CD14-positive monocyte (primary cell): Measurements from ENCODE around the gene FAM241B. TPM values are rescaled to one million over a fixed set of nuclear protein-coding genes. Genes with fewer than 3 reads are reported as not detected.

ENCODE experiments used
- DNase-seq, 3 donors: peaks; one replicate each; pipeline ENCODE4 v3.0.0-alpha.2; 2011 to 2022
- H2AFZ ChIP-seq: 2 replicates; pipeline ENCODE4 v1.6.0; 2012; ENCODE audit warnings: mild to moderate bottlenecking, low read depth, low read length, inconsistent platforms; ENCODE audit not compliant: insufficient read depth, poor library complexity, severe bottlenecking
- H3K27ac ChIP-seq, 2 donors: 1 replicate in 1 of 2; 2 replicates in 1 of 2; pipeline ENCODE4 v1.5.1; 2012 to 2013; ENCODE audit warnings: low read length in 2 of 2, control low read depth in 1 of 2, inconsistent platforms in 1 of 2, low read depth in 1 of 2, mild to moderate bottlenecking in 1 of 2
- H3K27me3 ChIP-seq, 2 donors: one replicate each; pipeline versions ENCODE4 v1.6.0 to v1.6.1; 2011 to 2013; ENCODE audit warnings: low read length in 2 of 2; ENCODE audit not compliant: control insufficient read depth in 2 of 2, insufficient read depth in 2 of 2
- H3K36me3 ChIP-seq, 2 donors: replicated peaks in 1 of 2; 1 replicate in 1 of 2; 2 replicates in 1 of 2; pipeline versions ENCODE4 v1.5.1 to v1.6.1; 2012 to 2013; ENCODE audit warnings: low read length in 2 of 2, control low read depth in 1 of 2, inconsistent platforms in 1 of 2, mild to moderate bottlenecking in 1 of 2; ENCODE audit not compliant: insufficient read depth in 2 of 2, control insufficient read depth in 1 of 2
- H3K4me1 ChIP-seq, 2 donors: 1 replicate in 1 of 2; 2 replicates in 1 of 2; pipeline versions ENCODE4 v1.5.1 to v1.6.1; 2012 to 2013; ENCODE audit warnings: low read length in 2 of 2, control low read depth in 1 of 2, inconsistent platforms in 1 of 2, mild to moderate bottlenecking in 1 of 2, moderate library complexity in 1 of 2; ENCODE audit not compliant: insufficient read depth in 2 of 2, control insufficient read depth in 1 of 2
- H3K4me2 ChIP-seq: replicated peaks from 2 replicates; pipeline ENCODE3; 2012; ENCODE audit warnings: low read length, moderate library complexity, mild to moderate bottlenecking; ENCODE audit not compliant: poor library complexity, severe bottlenecking; ENCODE audit errors: extremely low read depth
- H3K4me3 ChIP-seq, 3 experiments: fragments of 200-600 bp in 1 of 3; sonication (generic) in 1 of 3; replicated peaks in 1 of 3; 1 replicate in 2 of 3; 2 replicates in 1 of 3; pipeline ENCODE4 v1.5.1; 2011 to 2013; ENCODE audit warnings: low read length in 3 of 3, mild to moderate bottlenecking in 3 of 3, control low read depth in 2 of 3, low read depth in 2 of 3, inconsistent platforms in 1 of 3, moderate library complexity in 1 of 3
- H3K79me2 ChIP-seq: 2 replicates; pipeline ENCODE4 v1.6.0; 2012; ENCODE audit warnings: mild to moderate bottlenecking, control low read depth, inconsistent platforms, low read length, moderate library complexity; ENCODE audit not compliant: insufficient read depth
- H3K9ac ChIP-seq: 2 replicates; pipeline ENCODE4 v1.6.0; 2017; ENCODE audit warnings: low read length, mild to moderate bottlenecking; ENCODE audit not compliant: insufficient read depth, poor library complexity, severe bottlenecking
- H3K9me3 ChIP-seq, 2 donors: replicated peaks in 1 of 2; 1 replicate in 1 of 2; 2 replicates in 1 of 2; pipeline versions ENCODE4 v1.5.1 to v1.6.1; 2012 to 2013; ENCODE audit warnings: low read length in 2 of 2, control low read depth in 1 of 2; ENCODE audit not compliant: control insufficient read depth in 1 of 2, insufficient read depth in 1 of 2
- H4K20me1 ChIP-seq: 2 replicates; pipeline ENCODE4 v1.6.0; 2012; ENCODE audit warnings: mild to moderate bottlenecking, low read length, control low read depth, moderate library complexity; ENCODE audit not compliant: insufficient read depth
- H3K27ac Mint-ChIP-seq, 7 donors: one replicate each; pipeline ENCODE4 v1.8.0; 2020; ENCODE audit warnings: mild to moderate bottlenecking in 7 of 7, mixed read lengths in 7 of 7, moderate library complexity in 6 of 7, inconsistent platforms in 2 of 7
- H3K27me3 Mint-ChIP-seq, 3 donors: one replicate each; pipeline ENCODE4 v1.8.0; 2021 to 2022; ENCODE audit warnings: low read depth in 3 of 3, mild to moderate bottlenecking in 3 of 3, mixed read lengths in 3 of 3, moderate library complexity in 3 of 3, inconsistent platforms in 1 of 3
- H3K36me3 Mint-ChIP-seq, 2 donors: one replicate each; pipeline ENCODE4 v1.8.0; 2020; ENCODE audit warnings: mixed read lengths in 2 of 2, inconsistent platforms in 1 of 2, mild to moderate bottlenecking in 1 of 2
- H3K4me1 Mint-ChIP-seq: one replicate; pipeline ENCODE4 v1.8.0; 2020; ENCODE audit warnings: mild to moderate bottlenecking, mixed read lengths
- H3K4me3 Mint-ChIP-seq, 2 donors: one replicate each; pipeline ENCODE4 v1.8.0; 2020; ENCODE audit warnings: mild to moderate bottlenecking in 2 of 2, mixed read lengths in 2 of 2, moderate library complexity in 1 of 2
- H3K9me3 Mint-ChIP-seq, 7 donors: one replicate each; pipeline ENCODE4 v1.8.0; 2020 to 2022; ENCODE audit warnings: mixed read lengths in 7 of 7, mild to moderate bottlenecking in 6 of 7, moderate library complexity in 6 of 7, inconsistent platforms in 2 of 7
- CTCF ChIP-seq: fragments of 200-600 bp; IDR thresholded peaks from one replicate; pipeline ENCODE4 v1.8.0; 2022; ENCODE audit warnings: antibody characterized with exemption, mild to moderate bottlenecking
- WGBS: methylation state at CpG from one replicate; pipeline ENCODE4 v1.1.5; 2013; ENCODE audit warnings: missing lambda C conversion rate; ENCODE audit not compliant: insufficient coverage; 5-methylcytosine and 5-hydroxymethylcytosine counted together
- intact Hi-C, 2 donors: fragments of 100-400 bp; cut with micrococcal nuclease; formaldehyde crosslinking; loops; one replicate each; pipeline versions ENCODE4 v1.15.0 to v1.15.1; 2023
- polyA plus RNA-seq, 3 donors: library from polyadenylated mRNA; depleted of rRNA in 1 of 3; unstranded in 2 of 3; stranded (reverse) in 1 of 3; fragments of 300-500 nt in 2 of 3; fragments of >200 nt in 1 of 3; fragmentation: Illumina TruSeq in 2 of 3; gene quantifications; 1 replicate in 2 of 3; 2 replicates in 1 of 3; pipeline ENCODE4 v1.2.3, GENCODE V29; 2012 to 2021

FAM241B gene
- polyA plus RNA-seq, 3 donors: not detected

- TF ChIP-seq CTCF: no peak
- Histone ChIP-seq H4K20me1 (no peaks in the 10 kb centered on the region), H3K27me3 (peaks cover 9 to 24% of the 10 kb centered on the region in 2 donors), H2AFZ (no peak overlapping the region), H3K36me3 (no peaks in the 10 kb centered on the region), H3K4me3 (peak overlapping the region in 1 of 3 experiments; percentile 59), H3K9me3 (peaks cover 0 to 2% of the 10 kb centered on the region in 2 donors), H3K4me1 (peaks cover 0 to 8% of the 10 kb centered on the region in 2 donors), H3K27ac (no peak overlapping the region), H3K79me2 (no peaks in the 10 kb centered on the region), H3K4me2 (peak overlapping the region; percentile 64), H3K9ac (peak overlapping the region; percentile 32)
- H3K36me3 Mint-ChIP-seq: no peaks in the 10 kb centered on the region
- H3K9me3 Mint-ChIP-seq: peaks cover 0 to 6% (median under 1%) of the 10 kb centered on the region in 7 donors
- DNase-seq: no peak
- H3K4me1 Mint-ChIP-seq: peaks cover 3% of the 10 kb centered on the region
- H3K4me3 Mint-ChIP-seq: peak overlapping the region; percentile 7 to 71
- WGBS: 45% methylated on average over 2 of the region's 2 CpGs
- H3K27me3 Mint-ChIP-seq: peaks cover 24 to 35% (median 34%) of the 10 kb centered on the region in 3 donors
- intact Hi-C loops: no loop called here
- H3K27ac Mint-ChIP-seq: no peak overlapping the region
Measured at GRCh38 chr10:69629519-69629896, 539 bp upstream of the FAM241B start.

- no peak for DNase-seq
- H3K9ac ChIP-seq: no peak overlapping the region
- peak overlapping the region; percentile 64 for H3K4me2 ChIP-seq
- H3K36me3 Mint-ChIP-seq: no peaks in the 10 kb centered on the region
- no peaks in the 10 kb centered on the region for H3K9me3 ChIP-seq
- H3K79me2 ChIP-seq: no peaks in the 10 kb centered on the region
- H3K4me3 Mint-ChIP-seq: peak overlapping the region in 1 of 2 donors; percentile 66
- intact Hi-C loops: no loop called here
- H3K27me3 Mint-ChIP-seq: peaks cover 27 to 38% (median 35%) of the 10 kb centered on the region in 3 donors
- H3K27ac Mint-ChIP-seq: no peak overlapping the region
- H3K4me1 Mint-ChIP-seq: peaks cover 3% of the 10 kb centered on the region
- no peaks in the 10 kb centered on the region for H4K20me1 ChIP-seq
- peak overlapping the region; percentile 35 for H2AFZ ChIP-seq
- H3K4me1 ChIP-seq: peaks cover 0 to 8% of the 10 kb centered on the region in 2 donors
- TF ChIP-seq CTCF: no peak
- no peak overlapping the region for H3K27ac ChIP-seq
- peak overlapping the region in 1 of 3 experiments; percentile 59 for H3K4me3 ChIP-seq
- WGBS: 85% methylated on average over 16 of the region's 24 CpGs
- no peaks in the 10 kb centered on the region for H3K36me3 ChIP-seq
- H3K9me3 Mint-ChIP-seq: peaks cover 0 to 5% (median 0%) of the 10 kb centered on the region in 7 donors
- H3K27me3 ChIP-seq: peaks cover 9 to 24% of the 10 kb centered on the region in 2 donors
Measured at GRCh38 chr10:69630651-69631400, 779 bp downstream of the FAM241B start.
